Cortex of kidney (tissue), 1 donor: ENCODE results near the gene CPED1.
"Not testable (repeated sequence)": the region's sequence is repeated elsewhere in the genome, so short reads cannot be mapped to it uniquely, and the experiment has no call there.

Experiments
- DNase-seq: peaks from one replicate; lab custom pipeline; 2025; lab: John Stamatoyannopoulos, UW

The CPED1 gene

GRCh38 chr7:121251367-121251766 lies 262.9 kb downstream of the CPED1 start:
- not testable (repeated sequence) for DNase-seq

- DNase-seq, result not testable (repeated sequence)
Observed at GRCh38 chr7:121252523-121253235, 264.2 kb downstream of the CPED1 start.

- no peak for DNase-seq
Observed at GRCh38 chr7:121259826-121260225, 271.3 kb downstream of the CPED1 start.

GRCh38 chr7:121261207-121261884 lies 272.8 kb downstream of the CPED1 start:
- no peak for DNase-seq

GRCh38 chr7:121262221-121262620 lies 273.7 kb downstream of the CPED1 start:
- DNase-seq, result no peak

GRCh38 chr7:121262969-121263368 lies 274.5 kb downstream of the CPED1 start:
- no peak for DNase-seq

- DNase-seq, result no peak
Observed at GRCh38 chr7:121266307-121266894, 277.9 kb downstream of the CPED1 start.

- no peak for DNase-seq
Observed at GRCh38 chr7:121267612-121268011, 279.1 kb downstream of the CPED1 start.

GRCh38 chr7:121269798-121270197 lies 281.3 kb downstream of the CPED1 start:
- DNase-seq, result no peak

- no peak for DNase-seq
Observed at GRCh38 chr7:121271098-121271497, 282.6 kb downstream of the CPED1 start.

- DNase-seq, result no peak
Observed at GRCh38 chr7:121271916-121272315, 283.4 kb downstream of the CPED1 start.

- DNase-seq, result no peak
Observed at GRCh38 chr7:121272676-121273075, 284.2 kb downstream of the CPED1 start.

- DNase-seq, result no peak
Observed at GRCh38 chr7:121273467-121274167, 285.1 kb downstream of the CPED1 start.

- no peak for DNase-seq
Observed at GRCh38 chr7:121274467-121274866, 286.0 kb downstream of the CPED1 start.

GRCh38 chr7:121275204-121275603 lies 286.7 kb downstream of the CPED1 start:
- no peak for DNase-seq

GRCh38 chr7:121276313-121276712 lies 287.8 kb downstream of the CPED1 start:
- no peak for DNase-seq

GRCh38 chr7:121278120-121279021 lies 289.9 kb downstream of the CPED1 start:
- DNase-seq, result no peak

GRCh38 chr7:121279060-121279620 lies 290.6 kb downstream of the CPED1 start:
- no peak for DNase-seq

GRCh38 chr7:121279822-121280221 lies 291.3 kb downstream of the CPED1 start:
- no peak for DNase-seq

- DNase-seq, result no peak
Observed at GRCh38 chr7:121280656-121281055, 292.1 kb downstream of the CPED1 start.

- no peak for DNase-seq
Observed at GRCh38 chr7:121282129-121282528, 293.6 kb downstream of the CPED1 start.
